ENCODE results near the gene PBX4.

PBX4 gene

DNA sequence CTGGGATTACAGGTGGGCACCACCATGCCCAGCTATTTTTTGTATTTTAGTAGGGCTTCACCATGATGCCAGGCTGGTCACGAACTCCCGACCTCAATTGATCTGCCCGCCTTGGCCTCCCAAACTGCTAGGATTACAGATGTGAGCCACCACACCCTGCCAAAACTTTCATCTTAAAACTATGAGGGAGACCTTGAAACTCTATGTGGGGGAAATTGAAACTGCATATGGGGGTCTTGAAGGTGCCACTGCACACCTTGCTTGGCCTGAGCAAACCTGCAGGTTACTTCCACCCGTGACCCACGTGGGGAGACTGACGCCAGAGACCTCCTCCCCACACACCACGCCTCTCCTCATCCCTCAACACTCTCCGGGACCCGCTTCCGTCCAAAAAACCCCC, 64.8 kb downstream of the PBX4 start:
- no peak for DNase-seq (ENCODE audit: low read depth)

- DNase-seq (ENCODE audit: low read depth) = no peak
These were observed 65.7 kb downstream of the PBX4 start for GRCh38 chr19:19552798-19553197.

DNA sequence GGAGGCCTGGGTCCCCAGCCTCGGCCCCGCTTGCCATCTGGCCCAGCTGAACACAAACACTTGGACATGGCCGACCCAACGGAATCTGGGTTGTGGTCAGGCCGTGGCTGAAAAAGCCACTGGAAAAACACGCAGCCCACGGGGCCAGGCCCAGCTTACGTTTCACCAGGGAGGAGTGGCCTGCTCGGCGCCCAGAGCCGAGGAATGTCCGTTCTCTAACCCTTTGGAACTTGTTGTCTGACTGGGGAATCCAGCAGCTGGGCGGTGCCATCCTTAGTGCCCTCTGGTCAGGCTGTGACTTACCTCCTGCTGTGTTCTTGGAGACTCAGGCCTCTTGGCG, 66.7 kb downstream of the PBX4 start:
- DNase-seq (ENCODE audit: low read depth) = no peak

GRCh38 chr19:19550972-19551852, 67.3 kb downstream of the PBX4 start:
- no peak for DNase-seq (ENCODE audit: low read depth)

GRCh38 chr19:19550485-19550929, 68.0 kb downstream of the PBX4 start:
- no peak for DNase-seq (ENCODE audit: low read depth)

DNA sequence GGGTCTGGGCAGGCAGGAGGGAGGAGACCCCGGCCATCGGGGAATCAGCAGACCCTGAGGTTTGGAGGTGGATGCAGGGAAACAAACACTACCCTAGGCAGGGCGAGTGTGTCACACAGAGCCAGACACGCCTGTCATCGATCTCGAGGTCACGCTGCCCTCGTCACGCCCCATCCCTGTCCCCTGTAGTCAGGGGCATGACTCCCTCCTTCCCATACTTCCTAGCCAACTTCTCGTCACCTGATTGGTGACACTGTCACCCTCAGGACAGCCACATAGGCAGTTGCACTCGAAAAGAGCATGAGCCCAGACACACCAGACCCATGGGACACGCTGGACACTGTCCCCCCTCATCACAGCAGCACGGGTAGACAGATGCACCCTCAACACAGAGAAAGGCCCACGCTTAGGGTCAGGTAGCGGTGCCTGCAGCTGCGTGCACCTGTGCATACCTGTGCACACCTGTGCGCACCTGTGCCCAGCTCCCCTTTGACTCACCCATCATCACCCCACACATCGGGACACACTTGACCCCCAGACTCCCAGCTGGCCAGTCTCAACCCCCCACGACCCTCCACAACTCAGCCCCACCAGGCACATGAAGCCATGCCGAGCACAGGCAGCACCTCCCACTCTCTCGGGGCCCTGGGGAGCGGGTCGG, 68.6 kb downstream of the PBX4 start:
- no peak for DNase-seq (ENCODE audit: low read depth)

GRCh38 chr19:19548915-19549759, 69.3 kb downstream of the PBX4 start:
- no peak for DNase-seq (ENCODE audit: low read depth)

DNA sequence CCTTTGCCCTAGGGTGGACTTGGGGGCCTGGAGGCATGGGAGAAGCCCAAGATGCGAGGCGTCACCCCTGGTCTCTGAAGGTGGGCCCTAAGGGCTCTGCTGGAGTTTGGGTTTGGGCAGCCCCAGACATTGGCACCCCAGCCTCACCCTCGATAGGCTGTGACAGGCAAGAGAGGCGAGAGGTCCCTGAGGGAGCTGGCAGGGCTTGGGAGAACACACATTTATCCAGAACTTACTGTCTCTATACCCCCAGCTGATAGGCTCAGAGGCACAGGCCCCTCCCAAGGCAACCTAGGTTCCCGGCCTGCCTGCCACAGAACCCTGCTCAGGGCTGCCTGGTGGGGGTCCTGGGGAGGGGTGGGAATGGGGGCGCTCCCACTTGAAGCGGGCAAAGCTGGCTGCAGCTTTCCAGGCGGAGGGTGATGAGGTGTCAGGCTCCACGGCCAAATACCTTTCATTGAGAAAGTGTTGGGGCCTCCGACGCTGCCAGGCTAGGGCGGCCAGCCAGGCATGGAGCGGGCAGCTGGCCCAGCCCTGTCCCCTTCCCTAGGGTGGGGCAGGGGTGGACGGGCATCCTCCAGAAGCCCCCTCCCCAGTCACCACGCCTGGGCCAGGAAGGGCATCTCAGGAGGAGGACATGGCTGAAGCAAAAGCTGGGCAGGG, 70.7 kb downstream of the PBX4 start:
- no peak for DNase-seq (ENCODE audit: low read depth)

DNA sequence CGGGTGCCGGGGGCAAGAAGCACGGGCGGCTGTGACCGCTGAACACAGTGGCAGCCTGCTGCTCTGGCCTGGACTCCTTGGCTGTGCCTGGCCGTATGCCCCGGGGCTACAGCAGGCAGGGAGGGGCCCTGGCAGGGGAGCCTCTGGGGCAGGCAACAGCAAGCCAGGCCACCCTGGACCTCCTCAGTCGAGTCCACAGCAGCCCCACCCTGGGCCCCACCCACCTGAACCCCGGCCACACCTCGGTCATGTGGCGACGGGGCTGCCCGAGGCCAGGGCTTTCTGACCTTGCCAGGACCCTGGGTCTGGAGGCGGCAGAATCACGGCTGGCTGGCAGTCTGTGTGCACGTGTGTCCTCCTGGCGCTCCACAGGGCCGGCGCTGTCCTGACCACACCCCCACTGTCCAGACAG, 71.7 kb downstream of the PBX4 start:
- DNase-seq (ENCODE audit: low read depth) = no peak

DNA sequence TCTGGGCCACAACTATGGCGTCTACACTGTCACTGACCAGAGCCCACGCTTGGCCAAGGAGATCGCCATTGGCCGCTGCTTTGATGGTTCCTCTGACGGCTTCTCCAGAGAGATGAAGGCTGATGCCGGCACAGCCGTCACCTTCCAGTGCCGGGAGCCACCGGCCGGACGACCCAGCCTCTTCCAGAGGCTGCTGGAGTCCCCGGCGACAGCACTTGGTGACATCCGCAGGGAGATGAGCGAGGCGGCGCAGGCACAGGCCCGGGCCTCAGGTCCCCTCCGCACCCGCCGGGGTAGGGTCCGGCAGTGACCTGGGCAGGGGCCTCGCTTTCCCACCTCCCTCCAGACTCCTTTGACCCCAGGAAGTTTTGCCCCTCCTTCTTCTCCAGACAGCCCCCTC, 72.8 kb downstream of the PBX4 start:
- DNase-seq (ENCODE audit: low read depth) = no peak

- no peak for DNase-seq (ENCODE audit: low read depth)
These were observed 73.4 kb downstream of the PBX4 start for GRCh38 chr19:19544954-19545591.

DNA sequence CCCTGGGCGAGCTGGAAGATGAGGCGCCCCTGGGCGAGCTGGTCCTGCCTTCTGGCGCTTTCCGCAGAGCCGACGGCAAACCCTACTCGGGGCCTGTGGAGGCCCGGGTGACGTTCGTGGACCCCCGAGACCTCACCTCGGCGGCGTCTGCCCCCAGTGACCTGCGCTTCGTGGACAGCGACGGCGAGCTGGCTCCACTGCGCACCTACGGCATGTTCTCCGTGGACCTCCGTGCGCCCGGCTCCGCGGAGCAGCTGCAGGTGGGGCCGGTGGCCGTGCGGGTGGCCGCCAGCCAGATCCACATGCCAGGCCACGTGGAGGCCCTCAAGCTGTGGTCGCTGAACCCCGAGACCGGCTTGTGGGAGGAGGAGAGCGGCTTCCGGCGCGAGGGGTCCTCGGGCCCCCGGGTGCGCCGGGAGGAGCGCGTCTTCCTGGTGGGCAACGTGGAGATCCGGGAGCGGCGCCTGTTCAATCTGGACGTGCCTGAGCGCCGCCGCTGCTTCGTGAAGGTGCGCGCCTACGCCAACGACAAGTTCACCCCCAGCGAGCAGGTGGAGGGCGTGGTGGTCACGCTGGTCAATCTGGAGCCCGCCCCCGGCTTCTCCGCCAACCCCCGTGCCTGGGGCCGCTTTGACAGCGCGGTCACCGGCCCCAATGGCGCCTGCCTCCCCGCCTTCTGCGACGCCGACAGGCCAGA, 74.1 kb downstream of the PBX4 start:
- DNase-seq (ENCODE audit: low read depth) = no peak

- no peak for DNase-seq (ENCODE audit: low read depth)
These were observed 74.8 kb downstream of the PBX4 start for GRCh38 chr19:19543640-19544039.

GRCh38 chr19:19543101-19543500, 75.4 kb downstream of the PBX4 start:
- no peak for DNase-seq (ENCODE audit: low read depth)

- DNase-seq (ENCODE audit: low read depth) = no peak
These were observed 76.0 kb downstream of the PBX4 start for GRCh38 chr19:19542507-19542906.

- DNase-seq (ENCODE audit: low read depth) = no peak
These were observed 76.9 kb downstream of the PBX4 start for GRCh38 chr19:19541616-19542015.

DNA sequence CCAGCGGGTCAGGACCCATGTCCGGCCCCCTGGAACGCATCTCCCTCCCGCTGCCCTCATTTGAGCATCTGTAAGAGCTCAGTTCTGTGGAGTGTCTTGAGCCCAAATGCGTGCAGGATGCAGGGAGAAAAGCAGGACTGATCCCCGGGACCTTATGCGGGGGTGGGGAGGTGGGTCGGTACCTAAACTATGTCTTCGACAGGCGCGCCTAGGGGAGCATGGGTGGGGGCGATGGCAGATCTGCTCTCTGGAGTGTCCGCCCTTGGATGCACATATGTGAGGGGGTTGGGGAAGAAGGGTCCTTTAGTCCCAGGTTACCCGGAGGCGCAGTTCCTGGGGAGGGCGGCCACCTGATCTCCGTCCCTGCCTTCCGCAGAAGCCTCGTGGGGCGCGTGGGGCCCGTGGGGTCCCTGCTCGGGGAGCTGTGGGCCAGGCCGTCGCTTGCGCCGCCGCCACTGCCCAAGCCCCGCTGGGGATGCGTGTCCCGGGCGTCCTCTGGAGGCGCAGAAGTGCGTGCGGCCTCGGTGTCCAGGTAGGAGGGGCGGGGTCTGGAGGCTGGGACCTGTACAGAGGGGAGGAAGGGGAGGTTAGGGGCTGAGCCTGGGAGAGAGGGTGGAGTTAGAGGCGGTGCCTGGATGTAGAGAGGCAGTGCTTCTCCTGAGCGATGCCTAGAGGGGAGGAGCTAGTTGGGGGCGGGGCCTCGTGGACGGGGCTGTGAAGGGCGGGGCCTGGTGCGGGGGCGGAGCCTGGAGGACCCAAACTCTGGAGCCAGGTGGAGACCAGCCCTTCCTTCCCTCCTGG, 77.6 kb downstream of the PBX4 start:
- DNase-seq (ENCODE audit: low read depth) = peak; percentile 43

- peak; percentile 38 for DNase-seq (ENCODE audit: low read depth)
These were observed 78.3 kb downstream of the PBX4 start for GRCh38 chr19:19540064-19540714.

- no peak for DNase-seq (ENCODE audit: low read depth)
These were observed 78.8 kb downstream of the PBX4 start for GRCh38 chr19:19539698-19540063.

- DNase-seq (ENCODE audit: low read depth) = no peak
These were observed 79.7 kb downstream of the PBX4 start for GRCh38 chr19:19538785-19539166.
